ENCODE results near the gene ULK1.

The ULK1 gene

DNA sequence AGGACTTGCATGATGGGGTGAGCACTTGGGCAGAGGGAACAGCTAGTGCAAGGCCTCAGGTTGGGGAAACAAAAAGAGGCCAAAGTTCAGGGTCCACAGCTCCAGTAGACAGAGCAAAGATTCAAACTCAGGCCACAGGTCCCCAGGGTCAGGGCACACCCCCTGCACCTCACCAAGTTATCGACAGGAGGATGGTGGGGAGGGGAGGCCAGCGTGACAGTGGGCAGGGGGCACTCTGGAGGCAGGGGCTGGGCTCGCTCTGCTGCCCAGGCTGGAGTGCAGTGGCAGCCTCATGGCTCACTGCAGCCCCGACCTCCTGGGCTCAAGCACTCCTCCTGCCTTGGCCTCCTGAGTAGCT, 32.4 kb upstream of the ULK1 start:
- in situ Hi-C loops (cut with HindIII; ENCODE audit: low sequenced_read_pairs): no loop called here
- TF ChIP-seq, protein P1, sequence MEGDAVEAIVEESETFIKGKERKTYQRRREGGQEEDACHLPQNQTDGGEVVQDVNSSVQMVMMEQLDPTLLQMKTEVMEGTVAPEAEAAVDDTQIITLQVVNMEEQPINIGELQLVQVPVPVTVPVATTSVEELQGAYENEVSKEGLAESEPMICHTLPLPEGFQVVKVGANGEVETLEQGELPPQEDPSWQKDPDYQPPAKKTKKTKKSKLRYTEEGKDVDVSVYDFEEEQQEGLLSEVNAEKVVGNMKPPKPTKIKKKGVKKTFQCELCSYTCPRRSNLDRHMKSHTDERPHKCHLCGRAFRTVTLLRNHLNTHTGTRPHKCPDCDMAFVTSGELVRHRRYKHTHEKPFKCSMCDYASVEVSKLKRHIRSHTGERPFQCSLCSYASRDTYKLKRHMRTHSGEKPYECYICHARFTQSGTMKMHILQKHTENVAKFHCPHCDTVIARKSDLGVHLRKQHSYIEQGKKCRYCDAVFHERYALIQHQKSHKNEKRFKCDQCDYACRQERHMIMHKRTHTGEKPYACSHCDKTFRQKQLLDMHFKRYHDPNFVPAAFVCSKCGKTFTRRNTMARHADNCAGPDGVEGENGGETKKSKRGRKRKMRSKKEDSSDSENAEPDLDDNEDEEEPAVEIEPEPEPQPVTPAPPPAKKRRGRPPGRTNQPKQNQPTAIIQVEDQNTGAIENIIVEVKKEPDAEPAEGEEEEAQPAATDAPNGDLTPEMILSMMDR (IDR thresholded peaks at IDR 0.05; ENCODE audit: low read depth, low read length, missing control alignments): no peak
- DNase-seq (ENCODE audit: low read depth): no peak
- no peak overlapping the region for H3K4me3 ChIP-seq (ENCODE audit: low read depth, low read length)

- no peak overlapping the region for H3K4me3 ChIP-seq (ENCODE audit: low read depth, low read length)
- TF ChIP-seq, protein P1 (IDR thresholded peaks at IDR 0.05; ENCODE audit: low read depth, low read length, missing control alignments): no peak
- in situ Hi-C loops (cut with HindIII; ENCODE audit: low sequenced_read_pairs): no loop called here
These were observed 31.8 kb upstream of the ULK1 start for GRCh38 chr12:131862600-131862993.

GRCh38 chr12:131862994-131863710, 31.3 kb upstream of the ULK1 start:
- in situ Hi-C loops (cut with HindIII; ENCODE audit: low sequenced_read_pairs): no loop called here
- TF ChIP-seq, protein P1 (IDR thresholded peaks at IDR 0.05; ENCODE audit: low read depth, low read length, missing control alignments): no peak
- DNase-seq (ENCODE audit: low read depth): no peak
- H3K4me3 ChIP-seq (ENCODE audit: low read depth, low read length): no peak overlapping the region

More at GRCh38 chr12:131862600-131862993, 31.8 kb upstream of the ULK1 start:
- no peak for DNase-seq (ENCODE audit: low read depth)

GRCh38 chr12:131863711-131864396, 30.6 kb upstream of the ULK1 start:
- in situ Hi-C loops (cut with HindIII; ENCODE audit: low sequenced_read_pairs): no loop called here
- DNase-seq (ENCODE audit: low read depth): no peak
- no peak overlapping the region for H3K4me3 ChIP-seq (ENCODE audit: low read depth, low read length)
- TF ChIP-seq, protein P1 (IDR thresholded peaks at IDR 0.05; ENCODE audit: low read depth, low read length, missing control alignments): no peak

DNA sequence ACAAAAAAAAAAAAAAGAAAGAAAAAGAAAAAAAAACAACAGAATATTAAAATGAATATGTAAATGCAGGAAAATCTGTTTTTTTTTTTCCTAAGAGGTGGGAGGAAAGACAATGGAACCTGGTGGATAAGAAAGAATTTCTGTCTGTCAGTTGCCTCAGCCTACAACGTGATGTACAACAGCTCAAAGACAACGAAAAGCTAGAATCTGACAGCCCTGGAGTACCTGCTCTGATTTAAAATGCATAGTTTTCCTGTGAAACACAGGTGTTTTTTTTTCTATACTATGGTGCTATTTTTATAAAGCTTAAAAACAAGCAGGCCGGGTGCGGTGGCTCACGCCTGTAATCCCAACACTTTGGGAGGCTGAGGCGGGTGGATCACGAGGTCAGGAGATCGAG, 30.0 kb upstream of the ULK1 start:
- TF ChIP-seq, protein P1 (IDR thresholded peaks at IDR 0.05; ENCODE audit: low read depth, low read length, missing control alignments): no peak
- H3K4me3 ChIP-seq (ENCODE audit: low read depth, low read length): no peak overlapping the region
- DNase-seq (ENCODE audit: low read depth): no peak
- in situ Hi-C loops (cut with HindIII; ENCODE audit: low sequenced_read_pairs): no loop called here

DNA sequence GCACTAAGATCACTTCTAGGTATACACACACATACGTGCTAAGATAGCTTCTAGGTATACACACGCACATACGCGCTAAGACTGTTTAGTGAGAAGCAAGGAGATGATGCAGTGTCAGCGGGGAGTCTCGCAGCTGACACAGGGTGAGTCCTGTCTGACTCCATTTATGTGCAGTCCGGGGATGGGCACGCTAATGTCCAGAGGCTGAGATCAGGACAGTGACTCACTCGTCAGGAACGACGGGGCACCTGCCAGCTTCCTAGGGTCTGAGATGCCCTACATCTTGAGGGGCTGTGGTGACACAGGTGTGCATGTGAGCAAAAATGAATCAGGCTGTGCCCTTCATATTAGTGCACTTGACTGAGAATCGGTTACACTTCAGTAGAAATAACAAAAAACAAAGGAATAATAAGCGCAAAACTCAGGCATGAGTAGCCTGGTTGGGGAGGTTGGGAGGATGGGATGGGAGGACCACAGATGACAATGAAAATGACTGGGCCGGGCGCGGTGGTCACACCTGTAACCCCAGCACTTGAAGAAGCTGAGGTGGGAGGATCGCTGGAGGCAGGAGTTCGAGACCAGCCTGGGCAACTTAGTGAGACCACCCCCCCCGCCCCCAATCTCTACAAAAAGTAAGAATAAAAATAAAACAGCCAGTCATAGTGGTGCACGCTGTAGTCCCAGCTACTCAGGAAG, 29.1 kb upstream of the ULK1 start:
- no peak for DNase-seq (ENCODE audit: low read depth)
- in situ Hi-C loops (cut with HindIII; ENCODE audit: low sequenced_read_pairs): no loop called here
- no peak overlapping the region for H3K4me3 ChIP-seq (ENCODE audit: low read depth, low read length)
- TF ChIP-seq, protein P1 (IDR thresholded peaks at IDR 0.05; ENCODE audit: low read depth, low read length, missing control alignments): no peak
